HG02884 (cell line): ENCODE results near the gene AQP6.
A peak's percentile ranks its signal among the peaks of the same experiment; 100 is the strongest.

ENCODE experiments used
- ATAC-seq: cut with Tn5 transposase; IDR thresholded peaks from one replicate; pipeline ENCODE4 v1.9.1; 2021; ENCODE audit warnings: mild to moderate bottlenecking, moderate library complexity; ENCODE audit not compliant: unreplicated experiment

The AQP6 gene

DNA sequence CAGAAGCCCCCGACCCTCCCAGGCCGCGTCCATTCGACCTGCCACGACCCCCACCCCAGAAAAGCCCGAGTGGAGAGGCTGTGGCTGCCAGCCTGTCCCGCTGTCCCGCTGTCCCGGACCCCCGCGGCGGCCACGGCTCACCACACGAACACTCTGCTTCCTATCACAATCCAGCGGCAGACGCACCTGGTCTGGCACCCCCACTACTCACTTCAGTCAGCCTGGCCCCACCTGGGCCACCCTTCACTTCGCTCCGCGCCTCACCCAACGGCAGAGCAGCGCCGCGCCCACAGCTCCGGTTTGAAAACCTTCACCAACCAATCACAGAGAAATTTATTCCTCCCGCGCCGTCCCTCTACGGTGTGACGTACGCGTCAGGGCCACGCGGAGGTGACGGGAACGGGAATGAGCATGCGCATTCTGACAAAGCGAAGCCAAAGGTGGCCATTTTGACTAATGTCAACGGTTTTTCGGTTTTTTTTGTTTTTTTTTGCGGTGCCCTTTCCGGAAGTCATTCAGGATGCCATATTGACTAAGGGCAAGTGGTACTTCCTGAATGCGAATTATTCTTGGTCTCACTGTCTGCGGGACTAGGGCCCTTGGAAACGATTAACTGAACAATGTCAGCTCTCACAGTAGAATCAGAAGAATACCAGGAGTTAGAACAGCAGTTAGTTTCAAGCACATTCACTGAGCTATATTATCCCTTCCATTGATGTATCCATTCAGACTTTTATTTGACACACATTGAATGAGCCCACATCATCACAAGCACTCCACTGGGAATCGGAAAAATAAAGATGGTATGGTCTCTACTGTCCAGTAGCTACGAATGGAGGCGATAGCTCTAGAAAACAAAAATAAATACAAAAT, 52.7 kb downstream of the AQP6 start, which contains the start of gene RACGAP1:
TSS of gene RACGAP1 (minus strand) at position 308 of the 873 bp plus-strand sequence. CDS start 8,779 bp downstream, outside the sequence.
- peak; percentile 88 for ATAC-seq

GRCh38 chr12:50026691-50027090, 53.9 kb downstream of the AQP6 start:
- ATAC-seq, result no peak
